HCT116 (cell line): ENCODE measurements around the gene BBX. TPM values are rescaled to one million over a fixed set of nuclear protein-coding genes. Genes with fewer than 3 reads are reported as not detected.

ENCODE experiments used
- ATAC-seq: fragments of 200-7000 bp; cut with Tn5 transposase; 2 replicates; pipeline ENCODE4 v1.9.1; 2020; ENCODE audit warnings: mild to moderate bottlenecking, moderate library complexity
- BruUV-seq: library from RNA; stranded (reverse); fragments of 400-500 nt; replicated peaks from 2 replicates; lab custom pipeline; 2021; lab: Mats Ljungman, UMichigan
- CTCF ChIA-PET: fragments of 300-600 bp; sonication (Branson Sonifier 250); formaldehyde crosslinking; loops from one replicate; lab custom pipeline; 2021; ENCODE audit warnings: antibody characterized with exemption; lab: Charles Lee
- POLR2A ChIA-PET: fragments of 300-600, 350-600 bp; sonication (Branson Sonifier 250); formaldehyde crosslinking; loops from one replicate; lab custom pipeline; 2021; ENCODE audit warnings: antibody characterized with exemption; lab: Charles Lee
- RAD21 ChIA-PET, 2 experiments: fragments of 300-600 bp; sonication (Branson Sonifier 250); formaldehyde crosslinking; loops; one replicate each; lab custom pipeline; 2023; ENCODE audit warnings: low total read pairs in 2 of 2; ENCODE audit not compliant: uncharacterized antibody in 2 of 2, unreplicated experiment in 2 of 2, low non-redundant PET in 1 of 2; lab: Charles Lee
- DNase-seq: peaks from one replicate; pipeline ENCODE4 v3.0.0-alpha.2; 2010; ENCODE audit warnings: low read depth, low spot score
- H2AFZ ChIP-seq: fragments of 200-600 bp; shearing (Covaris generic), sonication (generic); 2 replicates; pipeline ENCODE4 v1.6.1; 2017; ENCODE audit warnings: low read depth, mixed run types, mixed read lengths, antibody characterized with exemption, low read length; ENCODE audit not compliant: poor library complexity, severe bottlenecking
- H3K27ac ChIP-seq: 2 replicates; pipeline ENCODE4 v1.5.1; 2012; ENCODE audit warnings: low read depth, low read length
- H3K27me3 ChIP-seq: fragments of 200-600 bp; sonication (generic); 2 replicates; pipeline ENCODE4 v1.6.1; 2016; ENCODE audit warnings: mixed run types, low read length, mixed read lengths; ENCODE audit not compliant: insufficient read depth
- H3K36me3 ChIP-seq, 2 experiments: fragments of 200-500 bp in 1 of 2; fragments of 200-600 bp in 1 of 2; sonication (Bioruptor generic) in 1 of 2; sonication (generic) in 1 of 2; 2 replicates each; pipeline versions ENCODE4 v1.5.1 to v1.6.1; 2014 to 2016; ENCODE audit warnings: low read length in 2 of 2, inconsistent platforms in 1 of 2, mixed read lengths in 1 of 2, mixed run types in 1 of 2; ENCODE audit not compliant: insufficient read depth in 2 of 2, control insufficient read depth in 1 of 2
- H3K4me1 ChIP-seq, 2 experiments: fragments of 200-600 bp in 1 of 2; sonication (generic) in 1 of 2; 2 replicates each; pipeline versions ENCODE4 v1.5.1 to v1.6.1; 2012 to 2017; ENCODE audit warnings: low read length in 2 of 2, inconsistent platforms in 1 of 2, mild to moderate bottlenecking in 1 of 2, mixed read lengths in 1 of 2, mixed run types in 1 of 2, moderate library complexity in 1 of 2; ENCODE audit not compliant: insufficient read depth in 2 of 2, control insufficient read depth in 1 of 2
- H3K4me2 ChIP-seq: fragments of 200-600 bp; sonication (generic); 2 replicates; pipeline ENCODE4 v1.6.1; 2017; ENCODE audit warnings: mixed run types, low read length, mixed read lengths
- H3K4me3 ChIP-seq, 2 experiments: fragments of 200-600 bp in 1 of 2; sonication (generic) in 1 of 2; replicated peaks in 1 of 2; 2 replicates each; pipeline ENCODE4 v1.5.1; 2011 to 2016; ENCODE audit warnings: low read length in 2 of 2, control low read depth in 1 of 2, low read depth in 1 of 2, mild to moderate bottlenecking in 1 of 2, mixed read lengths in 1 of 2, mixed run types in 1 of 2
- H3K79me2 ChIP-seq: fragments of 200-600 bp; sonication (generic); 2 replicates; pipeline ENCODE4 v1.6.1; 2017; ENCODE audit warnings: mild to moderate bottlenecking, mixed run types, low read length, moderate library complexity, mixed read lengths; ENCODE audit not compliant: insufficient read depth
- H3K9ac ChIP-seq: fragments of 200-600 bp; sonication (generic); 2 replicates; pipeline ENCODE4 v1.6.1; 2016; ENCODE audit warnings: low read length, mixed read lengths
- H3K9me2 ChIP-seq: fragments of 200-600 bp; sonication (generic), shearing (Covaris generic); 2 replicates; pipeline ENCODE4 v1.6.1; 2017; ENCODE audit warnings: mixed run types, mild to moderate bottlenecking, moderate library complexity; ENCODE audit not compliant: insufficient read depth
- H3K9me3 ChIP-seq, 2 experiments: fragments of 200-500 bp in 1 of 2; fragments of 200-600 bp in 1 of 2; sonication (Bioruptor generic) in 1 of 2; sonication (generic) in 1 of 2; 2 replicates each; pipeline ENCODE4 v1.6.1; 2014 to 2017; ENCODE audit warnings: low read length in 2 of 2, mixed read lengths in 2 of 2, inconsistent platforms in 1 of 2, low read depth in 1 of 2, mild to moderate bottlenecking in 1 of 2, mixed run types in 1 of 2, moderate library complexity in 1 of 2; ENCODE audit not compliant: control insufficient read depth in 1 of 2, insufficient read depth in 1 of 2
- H4K20me1 ChIP-seq: fragments of 200-600 bp; sonication (generic), shearing (Covaris generic); 2 replicates; pipeline ENCODE4 v1.6.1; 2017; ENCODE audit warnings: mixed run types, mild to moderate bottlenecking, moderate library complexity; ENCODE audit not compliant: insufficient read depth
- ATF3 ChIP-seq: IDR thresholded peaks from 2 replicates; pipeline ENCODE4 v1.6.1; 2012
- CBX3 ChIP-seq: IDR thresholded peaks from 2 replicates; pipeline ENCODE4 v1.6.1; 2012; ENCODE audit warnings: low read depth
- CTCF ChIP-seq, 3 experiments: fragments of 200-600 bp in 1 of 3; sonication (generic) in 1 of 3; IDR thresholded peaks in 2 of 3; conservative IDR thresholded peaks in 1 of 3; 2 replicates each; pipeline ENCODE4 v1.5.1; 2012 to 2017; ENCODE audit warnings: low read depth in 2 of 3, low read length in 2 of 3, antibody characterized with exemption in 1 of 3, borderline replicate concordance in 1 of 3, control low read depth in 1 of 3, mild to moderate bottlenecking in 1 of 3, mixed read lengths in 1 of 3, mixed run types in 1 of 3, moderate library complexity in 1 of 3; ENCODE audit not compliant: insufficient read depth in 1 of 3
- ELF1 ChIP-seq: IDR thresholded peaks from 2 replicates; pipeline ENCODE4 v1.6.1; 2012; ENCODE audit warnings: low read depth, borderline replicate concordance
- EZH2 ChIP-seq: fragments of 200-600 bp; sonication (generic); IDR thresholded peaks from 2 replicates; pipeline ENCODE4 v1.6.1; 2017; ENCODE audit warnings: antibody characterized with exemption, mixed run types
- EZH2phosphoT487 ChIP-seq: fragments of 200-600 bp; IDR thresholded peaks from 2 replicates; pipeline ENCODE4 v1.6.1; 2018; ENCODE audit warnings: antibody characterized with exemption, borderline replicate concordance
- FOSL1 ChIP-seq: IDR thresholded peaks from 2 replicates; pipeline ENCODE4 v1.6.1; 2012; ENCODE audit warnings: low read depth
- JUND ChIP-seq: IDR thresholded peaks from 2 replicates; pipeline ENCODE4 v1.6.1; 2012
- POLR2AphosphoS5 ChIP-seq: IDR thresholded peaks from 2 replicates; pipeline ENCODE4 v1.6.1; 2011; ENCODE audit warnings: mild to moderate bottlenecking, low read depth, low read length, moderate library complexity
- RAD21 ChIP-seq: IDR thresholded peaks from 2 replicates; pipeline ENCODE4 v1.6.1; 2012; ENCODE audit warnings: low read depth, mild to moderate bottlenecking
- REST ChIP-seq: IDR thresholded peaks from 2 replicates; pipeline ENCODE4 v1.6.1; 2012; ENCODE audit warnings: low read depth
- SIN3A ChIP-seq: IDR thresholded peaks from 2 replicates; pipeline ENCODE4 v1.6.1; 2012; ENCODE audit warnings: low read depth
- SRF ChIP-seq: IDR thresholded peaks from 2 replicates; pipeline ENCODE4 v1.6.1; 2012; ENCODE audit warnings: low read depth
- TCF7L2 ChIP-seq: IDR thresholded peaks from 2 replicates; pipeline ENCODE4 v1.7.0; 2011; ENCODE audit warnings: borderline replicate concordance, inconsistent platforms; ENCODE audit not compliant: insufficient read depth, insufficient read length; ENCODE audit errors: extremely low read depth
- YY1 ChIP-seq: IDR thresholded peaks from 2 replicates; pipeline ENCODE4 v1.6.1; 2011; ENCODE audit warnings: low read length, low read depth, moderate library complexity, mild to moderate bottlenecking; ENCODE audit not compliant: insufficient replicate concordance; ENCODE audit errors: extremely low read depth
- ZFX ChIP-seq: fragments of 450-650 bp; IDR thresholded peaks from 2 replicates; pipeline ENCODE4 v1.6.1; 2017
- ZNF274 ChIP-seq: fragments of 200-500 bp; sonication (Bioruptor generic); IDR thresholded peaks from 2 replicates; pipeline ENCODE4 v1.6.1; 2014; ENCODE audit warnings: mild to moderate bottlenecking, low read depth, low read length, inconsistent platforms
- intact Hi-C: fragments of 100-400 bp; cut with micrococcal nuclease; formaldehyde crosslinking; loops from 2 replicates; pipeline ENCODE4 v1.10.0; 2022
- total RNA-seq: library from RNA; stranded (reverse); gene quantifications from one replicate; pipeline ENCODE4 v1.2.1, GENCODE V29; 2021; ENCODE audit not compliant: unreplicated experiment

Gene BBX
- total RNA-seq, 1 experiment from 2014 or later, result 55.6 TPM

- no peak overlapping the region for H3K9ac ChIP-seq
- H3K27me3 ChIP-seq, result no peaks in the 10 kb centered on the region
- H4K20me1 ChIP-seq, result no peaks in the 10 kb centered on the region
- no peaks in the 10 kb centered on the region for H3K79me2 ChIP-seq
- ATAC-seq, result no peak
- no peaks in the 10 kb centered on the region for H3K9me3 ChIP-seq
- no peaks in the 10 kb centered on the region for H3K9me2 ChIP-seq
- TF ChIP-seq SRF, result no peak
- no peak for TF ChIP-seq ZNF274
- TF ChIP-seq ELF1, result no peak
- TF ChIP-seq CBX3, result no peak
- TF ChIP-seq FOSL1, result no peak
- TF ChIP-seq, all 23 proteins: peak for 0
- intact Hi-C loops, result no loop called here
- H2AFZ ChIP-seq, result no peak overlapping the region
- ChIA-PET POLR2A (no interaction called here), RAD21 (no interaction called here), CTCF (no interaction called here)
- DNase-seq, result no peak
- H3K27ac ChIP-seq, result no peak overlapping the region
- no peak overlapping the region for H3K4me3 ChIP-seq
- no peaks in the 10 kb centered on the region for H3K36me3 ChIP-seq
- no peaks in the 10 kb centered on the region for H3K4me1 ChIP-seq
- no peak overlapping the region for H3K4me2 ChIP-seq
- no TSS peak for BruUV-seq
Measured at GRCh38 chr3:107487490-107487889, 35.3 kb upstream of the BBX start.

GRCh38 chr3:107488942-107489341, 33.8 kb upstream of the BBX start:
- H3K27me3 ChIP-seq, result no peaks in the 10 kb centered on the region
- DNase-seq, result no peak
- no peaks in the 10 kb centered on the region for H3K9me3 ChIP-seq
- no peaks in the 10 kb centered on the region for H3K4me1 ChIP-seq
- POLR2A ChIA-PET, result no interaction called here
- no TSS peak for BruUV-seq
- no peaks in the 10 kb centered on the region for H3K9me2 ChIP-seq
- H4K20me1 ChIP-seq, result no peaks in the 10 kb centered on the region
- intact Hi-C loops, result no loop called here
- no peaks in the 10 kb centered on the region for H3K79me2 ChIP-seq
- RAD21 ChIA-PET, result no interaction called here
- H3K36me3 ChIP-seq, result no peaks in the 10 kb centered on the region
- no peak overlapping the region for H3K4me3 ChIP-seq
- no peak overlapping the region for H3K27ac ChIP-seq
- no peak for ATAC-seq
- H2AFZ ChIP-seq, result no peak overlapping the region
- no peak overlapping the region for H3K9ac ChIP-seq
- no peak overlapping the region for H3K4me2 ChIP-seq
- CTCF ChIA-PET, result no interaction called here
- TF ChIP-seq RAD21 (no peak), SIN3A (no peak), EZH2phosphoT487 (no peak), YY1 (no peak), CTCF (IDR thresholded peaks at IDR 0.05 in 2 of 3, conservative IDR thresholded peaks at IDR 0.05 in 1 of 3; ENCODE audit: borderline replicate concordance in 1 of 3, insufficient read depth in 1 of 3, low read depth in 2 of 3, low read length in 2 of 3) (no peak), FOSL1 (no peak), POLR2AphosphoS5 (no peak), CBX3 (no peak), TCF7L2 (no peak), ZFX (no peak), EZH2 (no peak), REST (no peak), ATF3 (no peak), ELF1 (no peak), JUND (no peak)
